RWPE1 (cell line): ENCODE data around the gene OTOP3.
"Not testable (repeated sequence)": the region's sequence is repeated elsewhere in the genome, so short reads cannot be mapped to it uniquely, and the experiment has no call there.

Experiments used
- CTCF ChIA-PET: fragments of 350-600 bp; sonication (Branson Sonifier 250); formaldehyde crosslinking; extraction: SDS; loops from one replicate; lab custom pipeline; 2021; lab: Yijun Ruan, JAX
- POLR2A ChIA-PET: fragments of 400-600 bp; formaldehyde crosslinking; extraction: SDS; loops from one replicate; lab custom pipeline; 2020; ENCODE audit warnings: antibody characterized with exemption; ENCODE audit not compliant: low non-redundant PET; lab: Yijun Ruan, JAX
- DNase-seq: peaks from one replicate; pipeline ENCODE4 v3.0.0; 2012; ENCODE audit warnings: low spot score
- H3K27ac ChIP-seq: fragments of 450-650 bp; 2 replicates; pipeline ENCODE4 v1.5.1; 2017
- TF ChIP-seq, protein P1 (sequence below): fragments of 450-650 bp; conservative IDR thresholded peaks from 2 replicates; pipeline ENCODE4 v1.5.1; 2017; ENCODE audit warnings: low read depth, mild to moderate bottlenecking

OTOP3 gene

DNA sequence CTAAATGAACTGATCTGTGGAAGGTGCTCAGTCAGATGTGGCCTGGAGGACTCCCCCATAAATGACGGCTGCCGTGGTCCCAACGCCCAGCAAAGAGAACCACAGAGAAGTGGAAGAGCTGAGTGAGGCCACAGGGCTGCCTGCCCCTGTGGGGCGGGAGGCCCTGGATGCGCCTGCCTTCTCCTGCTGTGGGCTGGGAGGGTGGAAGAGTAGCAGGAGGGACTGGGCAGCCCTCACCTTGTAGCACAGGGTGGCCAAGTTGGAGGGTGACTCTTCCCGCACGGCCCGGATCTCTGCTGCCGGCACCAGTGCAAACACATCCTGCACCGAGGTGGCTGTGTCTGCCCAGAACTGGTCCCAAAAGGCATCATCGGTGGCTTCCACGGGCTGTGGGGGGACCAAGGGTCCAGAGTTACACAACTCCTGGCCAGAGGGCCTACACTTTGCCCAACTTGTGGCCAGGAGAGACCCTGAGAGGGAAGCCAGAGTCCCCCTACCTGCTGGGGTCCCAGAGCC is 28.6 kb downstream of the OTOP3 start:
- TF ChIP-seq, protein P1, sequence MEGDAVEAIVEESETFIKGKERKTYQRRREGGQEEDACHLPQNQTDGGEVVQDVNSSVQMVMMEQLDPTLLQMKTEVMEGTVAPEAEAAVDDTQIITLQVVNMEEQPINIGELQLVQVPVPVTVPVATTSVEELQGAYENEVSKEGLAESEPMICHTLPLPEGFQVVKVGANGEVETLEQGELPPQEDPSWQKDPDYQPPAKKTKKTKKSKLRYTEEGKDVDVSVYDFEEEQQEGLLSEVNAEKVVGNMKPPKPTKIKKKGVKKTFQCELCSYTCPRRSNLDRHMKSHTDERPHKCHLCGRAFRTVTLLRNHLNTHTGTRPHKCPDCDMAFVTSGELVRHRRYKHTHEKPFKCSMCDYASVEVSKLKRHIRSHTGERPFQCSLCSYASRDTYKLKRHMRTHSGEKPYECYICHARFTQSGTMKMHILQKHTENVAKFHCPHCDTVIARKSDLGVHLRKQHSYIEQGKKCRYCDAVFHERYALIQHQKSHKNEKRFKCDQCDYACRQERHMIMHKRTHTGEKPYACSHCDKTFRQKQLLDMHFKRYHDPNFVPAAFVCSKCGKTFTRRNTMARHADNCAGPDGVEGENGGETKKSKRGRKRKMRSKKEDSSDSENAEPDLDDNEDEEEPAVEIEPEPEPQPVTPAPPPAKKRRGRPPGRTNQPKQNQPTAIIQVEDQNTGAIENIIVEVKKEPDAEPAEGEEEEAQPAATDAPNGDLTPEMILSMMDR = no peak
- POLR2A ChIA-PET = no interaction called here
- CTCF ChIA-PET = interaction anchor here (1.4 kb wide), 1 partner anchor 40 kb away, joined by 5 read pairs; the partner anchor contains the start of gene OTOP2
- no peak overlapping the region for H3K27ac ChIP-seq
- DNase-seq = no peak

DNA sequence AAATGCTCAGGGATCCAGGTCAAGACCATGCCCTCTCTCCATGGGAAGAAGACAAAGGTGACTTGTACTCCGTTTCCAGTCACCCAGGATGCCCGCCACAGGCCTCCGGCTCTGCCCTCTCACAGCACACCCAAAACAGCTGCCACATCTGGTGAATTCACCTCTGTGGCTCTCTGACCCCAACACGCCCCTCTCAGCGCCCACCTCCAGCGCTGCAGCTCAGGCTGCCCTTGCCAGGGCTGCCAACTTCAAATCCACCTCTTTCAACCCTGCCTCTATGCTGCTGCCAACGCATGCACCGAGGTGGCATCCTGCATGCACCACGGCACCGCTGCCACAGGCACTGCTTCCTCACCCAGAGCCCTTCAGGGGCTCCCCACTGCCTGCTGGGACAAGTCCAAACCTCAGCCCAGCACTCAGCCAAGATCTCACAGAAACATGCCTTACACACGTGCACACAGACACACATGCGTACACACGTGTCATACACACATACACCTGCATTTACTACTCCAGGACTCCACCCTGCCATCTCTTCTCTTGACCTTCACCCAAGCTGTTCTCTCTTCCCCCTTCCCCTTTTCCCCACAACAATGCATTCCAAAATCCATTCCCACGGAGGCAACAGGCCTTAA is 29.4 kb downstream of the OTOP3 start:
- no peak overlapping the region for H3K27ac ChIP-seq
- no peak for DNase-seq
- POLR2A ChIA-PET = no interaction called here
- CTCF ChIA-PET = interaction anchor here (1.4 kb wide), 1 partner anchor 41 kb away, joined by 5 read pairs; the partner anchor contains the start of gene OTOP2
- TF ChIP-seq, protein P1 = no peak

DNA sequence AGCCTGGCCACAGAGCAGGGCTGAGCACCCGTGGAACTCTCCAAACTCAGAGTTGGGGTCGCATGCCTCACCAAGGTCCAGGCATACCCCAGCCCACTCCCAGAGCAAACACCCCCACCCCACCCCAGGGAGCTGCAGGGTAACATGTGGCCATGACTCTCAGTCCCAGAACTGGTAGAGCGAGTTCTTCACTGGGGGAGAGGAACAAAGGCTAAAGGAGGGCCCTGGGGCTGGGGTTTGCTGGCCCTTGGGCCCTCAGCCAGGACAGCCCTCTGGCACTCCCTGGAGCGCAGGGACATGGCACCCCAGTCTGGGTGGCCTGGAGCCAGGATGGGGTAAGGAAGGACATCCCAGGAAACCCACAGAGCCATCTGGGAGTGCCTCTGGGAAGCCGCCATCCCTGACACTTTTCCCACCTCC is 32.7 kb downstream of the OTOP3 start:
- CTCF ChIA-PET = interaction anchor here (0.6 to 1.2 kb wide), 2 partner anchors 10 to 488 kb away, joined by 3 to 5 read pairs; partner anchors contain the start of gene TMEM94
- POLR2A ChIA-PET = no interaction called here
- TF ChIP-seq, protein P1 = no peak
- no peak overlapping the region for H3K27ac ChIP-seq
- no peak for DNase-seq

DNA sequence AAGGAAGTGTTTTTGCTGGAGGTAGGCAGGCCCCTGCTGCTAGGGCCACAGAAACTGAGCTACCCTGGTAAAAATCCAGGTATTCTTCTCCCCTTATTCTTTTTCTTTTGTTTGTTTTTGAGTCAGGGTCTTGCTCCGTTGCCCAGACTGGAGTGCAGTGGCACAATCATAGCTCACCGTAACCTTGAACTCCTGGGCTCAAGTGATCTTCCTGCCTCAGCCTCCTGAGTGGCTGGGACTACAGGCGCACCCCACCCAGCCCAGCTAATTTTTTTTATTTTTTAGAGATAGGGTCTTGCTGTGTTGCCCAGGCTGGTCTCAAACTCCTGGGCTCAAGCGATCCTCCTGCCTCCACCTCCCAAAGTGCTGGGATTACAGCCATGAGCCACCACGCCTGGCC is 33.8 kb downstream of the OTOP3 start:
- CTCF ChIA-PET, POLR2A ChIA-PET, H3K27ac ChIP-seq, DNase-seq: not testable (repeated sequence)

DNA sequence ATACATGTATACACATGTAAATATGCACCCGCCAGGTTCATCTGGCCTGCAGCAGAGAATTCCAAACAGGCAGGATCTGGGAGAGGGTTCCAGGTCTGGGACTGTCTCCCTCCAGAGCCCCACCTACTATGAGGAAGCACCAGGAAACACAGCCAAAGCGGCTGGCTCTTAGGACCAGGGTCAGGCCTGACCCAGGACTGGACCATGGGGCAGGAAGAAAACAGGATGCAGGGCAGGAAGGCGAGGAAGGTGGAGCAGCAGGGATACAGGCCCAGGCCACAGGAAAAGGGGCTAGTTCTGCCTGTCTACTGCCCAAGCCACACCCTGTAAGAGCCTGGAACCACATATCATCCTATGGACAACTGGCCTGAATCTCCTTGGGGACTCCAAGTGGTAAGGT is 34.7 kb downstream of the OTOP3 start:
- ChIA-PET CTCF (interaction anchor here (0.6 kb wide), 1 partner anchor 25 kb away, joined by 3 read pairs; no protein-coding TSS in a partner anchor), POLR2A (no interaction called here)
- TF ChIP-seq, protein P1 = no peak
- H3K27ac ChIP-seq = no peak overlapping the region; the same call in 1 of the 2 replicates
- no peak for DNase-seq

DNA sequence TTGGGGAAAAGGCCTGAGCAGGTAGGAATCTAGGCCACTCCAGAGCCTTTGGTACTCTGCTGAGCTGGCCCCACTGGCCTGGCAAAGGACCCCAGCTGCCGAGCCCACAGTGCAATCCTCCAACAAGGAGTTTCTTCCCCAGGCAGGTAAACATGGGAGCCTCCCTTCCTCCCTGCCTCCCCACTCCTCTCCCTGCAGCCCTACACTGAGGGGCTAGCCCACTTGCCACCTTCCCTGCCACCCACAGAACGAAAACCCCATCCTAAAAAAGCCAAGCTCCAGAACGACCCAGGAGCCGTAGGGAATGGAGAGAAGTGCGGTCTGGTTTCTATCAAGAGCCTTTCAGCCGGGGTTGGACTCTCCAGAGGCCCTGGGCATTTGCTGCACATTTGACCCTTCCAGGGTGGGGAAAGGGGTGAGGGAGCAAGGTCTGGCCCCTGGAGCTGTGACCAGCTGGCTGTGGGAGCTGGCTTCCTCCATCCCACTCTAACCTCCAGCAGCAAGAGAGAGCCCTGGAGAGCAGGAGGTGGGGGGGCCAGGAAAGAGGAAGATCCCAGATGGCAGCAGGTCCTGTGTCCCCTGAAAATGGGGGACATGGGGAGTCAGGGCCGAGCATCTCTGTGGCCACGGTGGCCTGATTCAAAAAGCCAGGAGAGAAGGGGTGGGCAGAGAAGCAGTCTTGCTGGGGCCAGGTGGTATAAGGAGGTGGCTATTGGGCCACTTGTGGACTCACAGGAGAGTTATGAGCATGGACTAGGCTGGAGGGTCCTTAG is 35.6 kb downstream of the OTOP3 start:
- no peak overlapping the region; the same call in 1 of the 2 replicates for H3K27ac ChIP-seq
- ChIA-PET CTCF (interaction anchor here (0.6 to 2.1 kb wide), 2 partner anchors 10 to 24 kb away, joined by 3 to 19 read pairs; no protein-coding TSS in a partner anchor), POLR2A (no interaction called here)
- TF ChIP-seq, protein P1 = no peak
- DNase-seq = no peak
